Right atrium auricular region (tissue), 2 donors: ENCODE measurements around the gene JHY. TPM values are rescaled to one million over a fixed set of nuclear protein-coding genes. Genes with fewer than 3 reads are reported as not detected.

Experiments
- DNase-seq: peaks from one replicate; pipeline ENCODE4 v3.0.0-alpha.2; 2019; ENCODE audit warnings: low spot score
- H3K27ac ChIP-seq, 2 donors: fragments of 200-600 bp; sonication (generic); 1 replicate in 1 of 2; 2 replicates in 1 of 2; pipeline ENCODE4 v1.5.1; 2016 to 2019
- H3K27me3 ChIP-seq, 2 donors: fragments of 200-600 bp; sonication (generic); one replicate each; pipeline versions ENCODE4 v1.5.1 to v1.6.0; 2017 to 2019
- H3K36me3 ChIP-seq: fragments of 200-600 bp; sonication (generic); one replicate; pipeline ENCODE4 v1.5.1; 2016
- H3K4me1 ChIP-seq, 2 donors: fragments of 200-600 bp; sonication (generic); one replicate each; pipeline versions ENCODE4 v1.5.1 to v1.6.0; 2017 to 2019
- H3K4me3 ChIP-seq, 2 donors: fragments of 200-600 bp; sonication (generic); 1 replicate in 1 of 2; 2 replicates in 1 of 2; pipeline ENCODE4 v1.5.1; 2017 to 2019; ENCODE audit warnings: mild to moderate bottlenecking in 1 of 2, moderate library complexity in 1 of 2
- H3K9me3 ChIP-seq, 2 donors: fragments of 200-600 bp; sonication (generic); one replicate each; pipeline ENCODE4 v1.5.1; 2019
- CTCF ChIP-seq, 2 donors: fragments of 200-600 bp; sonication (generic); IDR thresholded peaks; one replicate each; pipeline ENCODE4 v1.5.1; 2019; ENCODE audit warnings: antibody characterized with exemption in 2 of 2
- total RNA-seq, 2 donors: library from RNA; depleted of rRNA; stranded (reverse); fragments of >200 nt; gene quantifications; one replicate each; pipeline ENCODE4 v1.1.0, GENCODE V29; 2016

JHY gene
- total RNA-seq, 2 donors from 2014 or later, result 3.5 TPM

GRCh38 chr11:122863704-122864326 lies 18.7 kb upstream of the JHY start:
- Histone ChIP-seq H3K9me3 (no peaks in the 10 kb centered on the region), H3K27me3 (no peaks in the 10 kb centered on the region), H3K4me3 (no peak overlapping the region), H3K36me3 (no peaks in the 10 kb centered on the region), H3K27ac (no peak overlapping the region), H3K4me1 (no peaks in the 10 kb centered on the region)
- DNase-seq, result no peak
- peak; percentile 59 to 86 for TF ChIP-seq CTCF (IDR thresholded peaks at IDR 0.05)

GRCh38 chr11:122864386-122865115 lies 18.0 kb upstream of the JHY start:
- no peak for DNase-seq
- Histone ChIP-seq H3K36me3 (no peaks in the 10 kb centered on the region), H3K27ac (no peak overlapping the region)

GRCh38 chr11:122869622-122870021 lies 12.9 kb upstream of the JHY start:
- no peak overlapping the region for H3K4me3 ChIP-seq
- H3K27ac ChIP-seq, result no peak overlapping the region
- H3K27me3 ChIP-seq, result no peaks in the 10 kb centered on the region
- no peaks in the 10 kb centered on the region for H3K36me3 ChIP-seq
- no peak for TF ChIP-seq CTCF (IDR thresholded peaks at IDR 0.05)
- no peaks in the 10 kb centered on the region for H3K9me3 ChIP-seq
- H3K4me1 ChIP-seq, result no peaks in the 10 kb centered on the region
- DNase-seq, result no peak

More at GRCh38 chr11:122864386-122865115, 18.0 kb upstream of the JHY start:
- H3K4me3 ChIP-seq, result no peak overlapping the region
- H3K9me3 ChIP-seq, result no peaks in the 10 kb centered on the region
- H3K27me3 ChIP-seq, result no peaks in the 10 kb centered on the region
- H3K4me1 ChIP-seq, result no peaks in the 10 kb centered on the region
- no peak for TF ChIP-seq CTCF (IDR thresholded peaks at IDR 0.05)

GRCh38 chr11:122871302-122871701 lies 11.3 kb upstream of the JHY start:
- H3K27ac ChIP-seq, result no peak overlapping the region
- no peak for DNase-seq
- no peaks in the 10 kb centered on the region for H3K36me3 ChIP-seq
- TF ChIP-seq CTCF (IDR thresholded peaks at IDR 0.05), result no peak
- H3K27me3 ChIP-seq, result no peaks in the 10 kb centered on the region
- no peaks in the 10 kb centered on the region for H3K9me3 ChIP-seq
- no peak overlapping the region for H3K4me3 ChIP-seq
- no peaks in the 10 kb centered on the region for H3K4me1 ChIP-seq

- no peaks in the 10 kb centered on the region for H3K4me1 ChIP-seq
- H3K4me3 ChIP-seq, result no peak overlapping the region
- H3K36me3 ChIP-seq, result no peaks in the 10 kb centered on the region
- no peaks in the 10 kb centered on the region for H3K27me3 ChIP-seq
- no peak for DNase-seq
- TF ChIP-seq CTCF (IDR thresholded peaks at IDR 0.05), result no peak
- H3K27ac ChIP-seq, result no peak overlapping the region
- no peaks in the 10 kb centered on the region for H3K9me3 ChIP-seq
These were observed 10.5 kb upstream of the JHY start for GRCh38 chr11:122872046-122872445.
